HEK293 (cell line): ENCODE results near the gene NME8.

Experiments
- CTCF ChIP-seq: fragments of 450-650 bp; formaldehyde crosslinking; IDR thresholded peaks from 2 replicates; pipeline ENCODE4 v1.5.1; 2016; ENCODE audit warnings: missing biosample characterization, missing genetic modification characterization
- HOXC10 ChIP-seq: sonication (generic); formaldehyde crosslinking; IDR thresholded peaks from 2 replicates; pipeline ENCODE4 v1.8.1; 2023; ENCODE audit warnings: mild to moderate bottlenecking, missing genetic modification reagents
- PBX3 ChIP-seq: sonication (generic); formaldehyde crosslinking; IDR thresholded peaks from 2 replicates; pipeline ENCODE4 v1.8.1; 2022; ENCODE audit warnings: mild to moderate bottlenecking, moderate library complexity, missing genetic modification reagents
- ZNF155 ChIP-seq: fragments of 450-650 bp; formaldehyde crosslinking; IDR thresholded peaks from 2 replicates; pipeline ENCODE4 v1.5.1; 2016; ENCODE audit warnings: missing biosample characterization, missing genetic modification characterization

GRCh38 chr7:37918526-37918925, 70.1 kb downstream of the NME8 start:
- no peak for TF ChIP-seq ZNF155 (tag by site-specific recombination)
- no peak for TF ChIP-seq PBX3 (CRISPR knock-in tag)
- no peak for TF ChIP-seq CTCF (tag by site-specific recombination)
- TF ChIP-seq HOXC10 (CRISPR knock-in tag) = no peak
